ENCODE data around the gene CEMIP. TPM values are rescaled to one million over a fixed set of nuclear protein-coding genes. Genes with fewer than 3 reads are reported as not detected.

Gene CEMIP
- total RNA-seq, 4 donors from 2014 or later, result 3.4 to 9.7 (median 4.9) TPM

DNA sequence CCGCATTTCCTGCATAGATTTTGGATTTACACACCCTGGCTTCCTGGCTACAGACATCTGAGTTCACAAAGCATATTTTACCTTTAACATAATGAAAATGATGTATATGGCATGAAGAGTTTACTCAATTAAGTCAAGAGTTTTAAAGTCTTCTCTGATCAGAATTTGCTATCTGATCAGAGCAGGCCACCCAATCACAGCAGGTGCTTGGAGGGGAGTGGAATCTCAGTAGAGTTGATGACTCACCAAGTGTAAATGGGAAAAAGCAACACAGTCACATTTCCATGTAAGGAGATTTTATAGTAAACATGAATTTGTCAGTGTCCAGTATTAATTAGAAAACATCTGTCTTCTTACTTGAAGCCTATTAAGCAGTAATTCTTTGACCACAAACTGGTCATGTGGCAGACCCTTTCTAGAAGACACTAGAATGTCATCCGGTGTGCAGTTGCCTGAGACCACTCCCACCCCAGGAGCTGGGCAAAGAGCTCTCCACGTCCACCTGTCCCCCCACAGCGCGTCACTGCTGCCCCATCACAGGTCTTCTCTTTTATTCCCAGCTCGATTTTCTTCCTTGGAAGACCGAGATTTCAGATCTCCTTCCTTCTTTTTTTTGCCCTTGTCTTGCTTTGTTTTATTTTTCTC, 199.6 kb downstream of the CEMIP start:
- intact Hi-C loops (cut with DNase I; ENCODE audit: low total_unique reads), result no loop called here
- H3K4me3 ChIP-seq (ENCODE audit: low read depth, poor library complexity, severe bottlenecking), result no peak overlapping the region
- WGBS, 2 donors, result 92% methylated on average over 7 of the region's 7 CpGs
- TF ChIP-seq, protein P1, sequence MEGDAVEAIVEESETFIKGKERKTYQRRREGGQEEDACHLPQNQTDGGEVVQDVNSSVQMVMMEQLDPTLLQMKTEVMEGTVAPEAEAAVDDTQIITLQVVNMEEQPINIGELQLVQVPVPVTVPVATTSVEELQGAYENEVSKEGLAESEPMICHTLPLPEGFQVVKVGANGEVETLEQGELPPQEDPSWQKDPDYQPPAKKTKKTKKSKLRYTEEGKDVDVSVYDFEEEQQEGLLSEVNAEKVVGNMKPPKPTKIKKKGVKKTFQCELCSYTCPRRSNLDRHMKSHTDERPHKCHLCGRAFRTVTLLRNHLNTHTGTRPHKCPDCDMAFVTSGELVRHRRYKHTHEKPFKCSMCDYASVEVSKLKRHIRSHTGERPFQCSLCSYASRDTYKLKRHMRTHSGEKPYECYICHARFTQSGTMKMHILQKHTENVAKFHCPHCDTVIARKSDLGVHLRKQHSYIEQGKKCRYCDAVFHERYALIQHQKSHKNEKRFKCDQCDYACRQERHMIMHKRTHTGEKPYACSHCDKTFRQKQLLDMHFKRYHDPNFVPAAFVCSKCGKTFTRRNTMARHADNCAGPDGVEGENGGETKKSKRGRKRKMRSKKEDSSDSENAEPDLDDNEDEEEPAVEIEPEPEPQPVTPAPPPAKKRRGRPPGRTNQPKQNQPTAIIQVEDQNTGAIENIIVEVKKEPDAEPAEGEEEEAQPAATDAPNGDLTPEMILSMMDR (IDR thresholded peaks at IDR 0.05), result no peak
- TF ChIP-seq POLR2A (IDR thresholded peaks at IDR 0.05), result no peak
- DNase-seq (ENCODE audit: low spot score in 2 of 2), result no peak

DNA sequence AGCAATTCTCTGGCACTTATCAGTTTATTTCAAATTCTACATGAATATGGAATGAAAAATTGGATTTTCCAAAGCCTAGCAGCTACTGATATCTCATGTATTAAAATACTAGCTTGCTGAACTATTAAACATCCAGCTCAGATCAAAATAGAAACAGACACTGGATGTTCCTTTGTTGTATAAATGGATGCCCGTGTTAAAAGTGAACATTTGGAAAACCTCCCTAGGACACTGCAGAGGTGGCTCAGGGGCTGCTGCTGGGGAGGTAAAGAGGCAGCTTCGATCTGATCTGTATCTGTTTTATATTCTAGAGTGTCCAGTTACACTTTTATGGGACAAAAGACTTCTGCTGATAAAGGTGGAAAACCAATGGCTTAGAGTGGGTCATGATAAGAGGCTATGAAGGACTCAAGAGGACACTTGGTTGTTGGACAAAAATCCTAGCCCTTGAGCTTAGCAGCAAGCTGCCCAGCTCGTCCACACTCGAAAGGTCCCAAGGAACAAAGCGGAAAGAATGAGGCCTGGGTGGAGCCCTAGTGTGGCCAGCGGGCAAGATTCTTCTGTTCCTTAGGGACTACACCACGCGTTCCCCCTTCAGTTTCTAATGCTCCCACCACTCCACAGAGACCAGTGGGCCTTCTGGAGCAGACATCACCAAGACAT, 200.5 kb downstream of the CEMIP start:
- no peak for DNase-seq (ENCODE audit: low spot score in 2 of 2)
- 84 to 89% methylated on average over 8 of the region's 8 CpGs for WGBS, 2 donors
- TF ChIP-seq, protein P1 (IDR thresholded peaks at IDR 0.05), result no peak
- no peak for TF ChIP-seq POLR2A (IDR thresholded peaks at IDR 0.05)
- no peak overlapping the region for H3K4me3 ChIP-seq (ENCODE audit: low read depth, poor library complexity, severe bottlenecking)
- intact Hi-C loops (cut with DNase I; ENCODE audit: low total_unique reads), result loop anchor here (10.0 kb wide), 1 partner anchor 125 kb away; no protein-coding TSS in a partner anchor

DNA sequence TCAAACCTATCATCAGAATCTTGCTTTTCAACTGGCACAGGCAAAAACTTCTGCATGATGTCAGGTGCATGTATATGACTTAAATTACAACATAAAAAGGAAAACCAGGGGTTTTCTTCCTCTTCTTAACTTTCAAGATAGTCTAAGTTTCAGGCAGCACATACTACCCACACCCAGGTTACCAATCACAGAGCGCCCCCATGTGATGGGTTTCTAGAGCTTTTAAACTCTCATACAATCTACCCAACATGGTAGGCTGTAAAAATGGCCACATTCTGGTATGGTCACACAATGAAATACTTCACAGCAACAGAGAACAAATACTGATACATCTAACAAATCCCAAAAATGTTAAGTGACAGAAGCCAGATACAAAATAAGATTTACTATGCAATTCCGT, 203.0 kb downstream of the CEMIP start:
- 88 to 95% methylated on average over 2 of the region's 2 CpGs for WGBS, 2 donors
- TF ChIP-seq POLR2A (IDR thresholded peaks at IDR 0.05), result no peak
- TF ChIP-seq, protein P1 (IDR thresholded peaks at IDR 0.05), result no peak
- DNase-seq (ENCODE audit: low spot score in 2 of 2), result no peak
- intact Hi-C loops (cut with DNase I; ENCODE audit: low total_unique reads), result loop anchor here (10.0 kb wide), 1 partner anchor 123 kb away; no protein-coding TSS in a partner anchor
- no peak overlapping the region for H3K4me3 ChIP-seq (ENCODE audit: low read depth, poor library complexity, severe bottlenecking)

DNA sequence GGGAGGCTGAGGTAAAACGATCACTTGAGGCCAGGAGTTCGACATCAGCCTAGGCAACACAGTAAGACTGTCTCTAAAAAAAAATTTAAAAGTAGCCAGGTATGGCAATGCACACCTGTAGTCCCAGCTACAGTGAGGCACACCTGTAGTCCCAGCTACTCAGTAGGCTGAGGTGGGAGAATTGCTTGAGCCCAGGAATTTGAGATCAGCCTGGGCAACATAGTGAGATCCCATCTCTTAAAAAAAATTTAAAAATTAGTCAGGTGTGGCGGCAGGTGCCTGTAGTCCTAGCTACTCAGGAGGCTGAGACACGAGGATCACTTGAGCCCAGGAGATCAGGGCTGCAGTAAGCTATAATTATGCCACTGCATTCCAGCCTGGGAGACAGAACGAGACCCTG, 203.7 kb downstream of the CEMIP start:
- TF ChIP-seq, protein P1 (IDR thresholded peaks at IDR 0.05), result no peak
- no peak for TF ChIP-seq POLR2A (IDR thresholded peaks at IDR 0.05)
- DNase-seq (ENCODE audit: low spot score in 2 of 2), result no peak
- 85 to 90% methylated on average over 5 of the region's 5 CpGs for WGBS, 2 donors
- intact Hi-C loops (cut with DNase I; ENCODE audit: low total_unique reads), result loop anchor here (10.0 kb wide), 1 partner anchor 122 kb away; no protein-coding TSS in a partner anchor
- H3K4me3 ChIP-seq (ENCODE audit: low read depth, poor library complexity, severe bottlenecking), result no peak overlapping the region

DNA sequence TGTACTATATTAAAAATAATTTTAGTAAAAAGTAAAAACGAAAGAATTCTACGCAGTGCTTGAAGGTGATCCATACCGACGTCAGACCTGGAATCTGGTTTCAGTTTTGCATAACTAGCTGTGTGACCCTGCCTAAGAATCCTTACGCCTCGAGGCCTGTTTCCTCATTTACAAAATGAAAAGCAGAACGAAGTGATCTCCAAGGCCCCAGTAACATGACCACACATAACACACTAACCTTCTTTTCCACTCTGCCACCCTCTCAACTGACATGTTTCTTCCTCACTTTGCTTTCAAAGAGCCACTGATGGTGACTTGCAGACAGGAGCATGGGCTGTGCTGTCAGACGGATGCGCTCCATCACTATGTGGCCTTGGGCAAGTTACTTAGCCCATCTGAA, 205.7 kb downstream of the CEMIP start:
- H3K4me3 ChIP-seq (ENCODE audit: low read depth, poor library complexity, severe bottlenecking), result no peak overlapping the region
- DNase-seq (ENCODE audit: low spot score in 2 of 2), result peak in 1 of 2 donors; percentile 47
- WGBS, 2 donors, result 40 to 51% methylated on average over 9 of the region's 9 CpGs
- intact Hi-C loops (cut with DNase I; ENCODE audit: low total_unique reads), result loop anchor here (10.0 kb wide), 1 partner anchor 120 kb away; no protein-coding TSS in a partner anchor
- TF ChIP-seq, protein P1 (IDR thresholded peaks at IDR 0.05), result no peak
- TF ChIP-seq POLR2A (IDR thresholded peaks at IDR 0.05), result no peak

Data from lower leg skin (tissue), 4 donors.